Measurements from ENCODE around the gene FIGNL2.

- TF ChIP-seq, protein P1, sequence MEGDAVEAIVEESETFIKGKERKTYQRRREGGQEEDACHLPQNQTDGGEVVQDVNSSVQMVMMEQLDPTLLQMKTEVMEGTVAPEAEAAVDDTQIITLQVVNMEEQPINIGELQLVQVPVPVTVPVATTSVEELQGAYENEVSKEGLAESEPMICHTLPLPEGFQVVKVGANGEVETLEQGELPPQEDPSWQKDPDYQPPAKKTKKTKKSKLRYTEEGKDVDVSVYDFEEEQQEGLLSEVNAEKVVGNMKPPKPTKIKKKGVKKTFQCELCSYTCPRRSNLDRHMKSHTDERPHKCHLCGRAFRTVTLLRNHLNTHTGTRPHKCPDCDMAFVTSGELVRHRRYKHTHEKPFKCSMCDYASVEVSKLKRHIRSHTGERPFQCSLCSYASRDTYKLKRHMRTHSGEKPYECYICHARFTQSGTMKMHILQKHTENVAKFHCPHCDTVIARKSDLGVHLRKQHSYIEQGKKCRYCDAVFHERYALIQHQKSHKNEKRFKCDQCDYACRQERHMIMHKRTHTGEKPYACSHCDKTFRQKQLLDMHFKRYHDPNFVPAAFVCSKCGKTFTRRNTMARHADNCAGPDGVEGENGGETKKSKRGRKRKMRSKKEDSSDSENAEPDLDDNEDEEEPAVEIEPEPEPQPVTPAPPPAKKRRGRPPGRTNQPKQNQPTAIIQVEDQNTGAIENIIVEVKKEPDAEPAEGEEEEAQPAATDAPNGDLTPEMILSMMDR (IDR thresholded peaks at IDR 0.05): no peak
- TF ChIP-seq EZH2 (IDR thresholded peaks at IDR 0.05) (no peak), EZH2phosphoT487 (IDR thresholded peaks at IDR 0.05) (no peak)
Observed at GRCh38 chr12:51874486-51874885, 26.0 kb upstream of the FIGNL2 start.
